ENCODE data around the gene GPBP1.

Gene GPBP1

DNA sequence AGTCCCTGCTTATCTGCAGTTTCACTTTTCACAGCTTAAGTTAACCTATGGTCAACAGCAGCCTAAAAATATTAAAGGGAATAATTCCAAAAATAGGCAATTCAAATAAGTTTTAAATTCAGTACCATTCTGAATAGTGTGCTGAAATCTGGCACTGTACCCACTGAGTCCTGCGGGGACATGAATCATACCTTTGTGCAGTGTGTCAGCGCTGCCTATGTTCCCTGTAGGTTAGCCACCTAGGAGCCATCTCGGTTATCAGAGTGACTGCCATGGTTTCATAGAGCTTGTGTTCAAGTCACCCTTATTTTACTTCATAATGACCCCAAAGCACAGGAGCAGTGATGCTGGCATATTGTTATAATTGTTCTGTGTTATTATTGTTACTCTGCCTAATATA is 139.9 kb downstream of the GPBP1 start:
- DNase-seq (no peak), ATAC-seq (replicated peaks) (no peak)
- Mint-ChIP-seq H3K27ac (no peak overlapping the region), H3K4me3 (no peak overlapping the region), H3K9me3 (no peaks in the 10 kb centered on the region), H3K27me3 (peaks cover 8 to 25% of the 10 kb centered on the region in 2 donors), H3K36me3 (ENCODE audit: insufficient read depth) (no peaks in the 10 kb centered on the region), H3K4me1 (ENCODE audit: low read depth in 2 of 2) (no peaks in the 10 kb centered on the region)

All from effector memory CD8-positive, alpha-beta T cell (primary cell).